ENCODE data around the gene TRIM39. TPM values are rescaled to one million over a fixed set of nuclear protein-coding genes. Genes with fewer than 3 reads are reported as not detected.

The TRIM39 gene
- total and polyA plus RNA-seq, 2 of the 4 experiments (the other 2 are of a cell fraction) = 7.5 to 10.0 TPM

GRCh38 chr6:30311101-30311500 is 15.6 kb upstream of the TRIM39 start:
- in situ Hi-C loops (cut with MboI; ENCODE audit: low sequenced_read_pairs) (no loop called here), dilution Hi-C loops (cut with HindIII; ENCODE audit: low sequenced_read_pairs, unreplicated experiment) (no loop called here), intact Hi-C loops (cut with micrococcal nuclease) (no loop called here)
- H3K9me3 ChIP-seq (ENCODE audit: control insufficient read depth, insufficient read depth, low read length) = no peaks in the 10 kb centered on the region
- H4K8ac ChIP-seq (ENCODE audit: low read depth in 2 of 2, low read length in 2 of 2) = no peak overlapping the region
- peaks cover 53 to 79% of the 10 kb centered on the region in 2 experiments for H3K79me1 ChIP-seq (ENCODE audit: low read depth in 1 of 2, low read length in 2 of 2)
- no CpG with 5 or more reads among the region's 3 CpGs for WGBS, 2 experiments (ENCODE audit: extremely low coverage in 2 of 2, insufficient read length in 1 of 2)
- no peak overlapping the region for H2BK120ac ChIP-seq (ENCODE audit: low read depth, low read length)
- CTCF ChIA-PET = no interaction called here
- no peak overlapping the region for H3K56ac ChIP-seq (ENCODE audit: extremely low read depth, insufficient read depth, low read length)
- TF ChIP-seq USF2 (IDR thresholded peaks at IDR 0.05; ENCODE audit: low read depth, low read length) (no peak), POLR2A (IDR thresholded peaks at IDR 0.05; ENCODE audit: low read depth, low read length) (no peak), MAZ (IDR thresholded peaks at IDR 0.05; ENCODE audit: borderline replicate concordance, low read depth, low read length) (no peak), FOS (IDR thresholded peaks at IDR 0.05; ENCODE audit: low read depth, low read length) (no peak), ELK1 (IDR thresholded peaks at IDR 0.05; ENCODE audit: borderline replicate concordance, low read depth, low read length) (no peak), RCOR1 (IDR thresholded peaks at IDR 0.05; ENCODE audit: insufficient replicate concordance, low read length) (no peak), NFE2L2 (IDR thresholded peaks at IDR 0.05; ENCODE audit: low read depth, low read length) (no peak), CHD1 (IDR thresholded peaks at IDR 0.05; ENCODE audit: low read depth, low read length) (no peak), BHLHE40 (IDR thresholded peaks at IDR 0.05; ENCODE audit: low read depth, low read length) (no peak)
- POLR2A ChIA-PET (ENCODE audit: unreplicated experiment) = no interaction called here
- H2BK15ac ChIP-seq (ENCODE audit: low read depth, low read length) = no peak overlapping the region
- no peak overlapping the region for H3K14ac ChIP-seq (replicated peaks; ENCODE audit: low read depth, low read length)
- no TSS peak for BruUV-seq (replicated peaks)
- ATAC-seq (ENCODE audit: low read depth) (no peak), DNase-seq (no peak)
- peaks cover 77% of the 10 kb centered on the region for H4K20me1 ChIP-seq (ENCODE audit: insufficient read depth, low read length)
- no peak overlapping the region for H4K5ac ChIP-seq (ENCODE audit: low read depth, low read length)
- H3K4me3 ChIP-seq (ENCODE audit: insufficient read depth, low read depth, low read length) = no peak overlapping the region
- H3K18ac ChIP-seq (ENCODE audit: low read depth, low read length) = no peak overlapping the region
- no peak overlapping the region for H3K4ac ChIP-seq (ENCODE audit: low read depth, low read length)
- H3K27me3 ChIP-seq (ENCODE audit: control insufficient read depth, insufficient read depth, low read length) = no peaks in the 10 kb centered on the region
- H3K4me2 ChIP-seq (ENCODE audit: low read depth, low read length) = no peak overlapping the region
- no peak overlapping the region for H4K91ac ChIP-seq (ENCODE audit: insufficient read depth, low read depth, low read length)
- no peak overlapping the region for H2AFZ ChIP-seq (replicated peaks; ENCODE audit: low read length, poor library complexity)
- no peak overlapping the region for H2BK5ac ChIP-seq (ENCODE audit: low read depth, low read length, poor library complexity, severe bottlenecking)
- no peak overlapping the region for H2AK5ac ChIP-seq (ENCODE audit: low read depth, low read length)
- H3K9ac ChIP-seq (ENCODE audit: low read depth, low read length) = no peak overlapping the region
- no peak overlapping the region for H2AK9ac ChIP-seq (replicated peaks; ENCODE audit: low read depth, low read length, poor library complexity)
- no peak overlapping the region for H2BK20ac ChIP-seq (ENCODE audit: low read depth, low read length)
- no peak overlapping the region for H3K27ac ChIP-seq (ENCODE audit: insufficient read depth, low read length)
- H3K23ac ChIP-seq (ENCODE audit: low read depth, low read length) = no peak overlapping the region
- H3K4me1 ChIP-seq (ENCODE audit: control insufficient read depth, insufficient read depth, low read length) = no peaks in the 10 kb centered on the region
- H3K9me1 ChIP-seq (ENCODE audit: insufficient read depth, low read length) = peaks cover 9% of the 10 kb centered on the region
- peaks cover 12% of the 10 kb centered on the region for H3K36me3 ChIP-seq (ENCODE audit: control insufficient read depth, insufficient read depth, low read length)

All from IMR-90 (cell line).